Kidney epithelial cell (primary cell): Measurements from ENCODE around the gene KIF6. TPM values are rescaled to one million over a fixed set of nuclear protein-coding genes. Genes with fewer than 3 reads are reported as not detected.
"Not testable (repeated sequence)": the region's sequence is repeated elsewhere in the genome, so short reads cannot be mapped to it uniquely, and the experiment has no call there.

Experiments
- DNase-seq: peaks from one replicate; pipeline ENCODE4 v3.0.0-alpha.2; 2010; ENCODE audit warnings: low read depth
- H3K27me3 ChIP-seq: 2 replicates; pipeline ENCODE4 v1.6.0; 2011; ENCODE audit warnings: low read length; ENCODE audit not compliant: control insufficient read depth, insufficient read depth
- H3K36me3 ChIP-seq: 2 replicates; pipeline ENCODE4 v1.5.1; 2011; ENCODE audit warnings: low read length; ENCODE audit not compliant: control insufficient read depth, insufficient read depth
- H3K4me3 ChIP-seq: 2 replicates; pipeline ENCODE4 v1.5.1; 2011; ENCODE audit warnings: low read depth, mild to moderate bottlenecking, control low read depth, low read length
- CTCF ChIP-seq: IDR thresholded peaks from 2 replicates; pipeline ENCODE4 v1.5.1; 2011; ENCODE audit warnings: mild to moderate bottlenecking, moderate library complexity, low read length, control low read depth, inconsistent platforms; ENCODE audit not compliant: insufficient read depth, poor library complexity, severe bottlenecking
- total RNA-seq: library from RNA; depleted of rRNA; stranded (reverse); fragments of >200 nt; gene quantifications from 2 replicates; pipeline ENCODE4 v1.2.3, GENCODE V29; 2015

Gene KIF6
- total RNA-seq, 1 donor from 2014 or later = 0.33 TPM

- no peak for DNase-seq
- H3K27me3 ChIP-seq = no peaks in the 10 kb centered on the region
- no peaks in the 10 kb centered on the region for H3K36me3 ChIP-seq
- no peak overlapping the region for H3K4me3 ChIP-seq
- no peak for TF ChIP-seq CTCF
Observed at GRCh38 chr6:39729945-39730344, 4.7 kb upstream of the KIF6 start.

- TF ChIP-seq CTCF = no peak
- Histone ChIP-seq H3K4me3 (peak overlapping the region; percentile 84), H3K27me3 (no peaks in the 10 kb centered on the region), H3K36me3 (no peaks in the 10 kb centered on the region)
- DNase-seq = no peak
Observed at GRCh38 chr6:39725632-39725997, 407 bp upstream of the KIF6 start.

- DNase-seq, H3K36me3 ChIP-seq, H3K27me3 ChIP-seq, H3K4me3 ChIP-seq: not testable (repeated sequence)
Observed at GRCh38 chr6:39723350-39723749, 1.9 kb downstream of the KIF6 start.

GRCh38 chr6:39714802-39715201 lies 10.4 kb downstream of the KIF6 start:
- DNase-seq = no peak
- Histone ChIP-seq H3K36me3 (no peaks in the 10 kb centered on the region), H3K27me3 (no peaks in the 10 kb centered on the region), H3K4me3 (no peak overlapping the region)
- TF ChIP-seq CTCF = no peak

- Histone ChIP-seq H3K4me3 (no peak overlapping the region), H3K36me3 (no peaks in the 10 kb centered on the region), H3K27me3 (no peaks in the 10 kb centered on the region)
- no peak for DNase-seq
- TF ChIP-seq CTCF = no peak
Observed at GRCh38 chr6:39707962-39708683, 17.1 kb downstream of the KIF6 start.

GRCh38 chr6:39706819-39707335 lies 18.3 kb downstream of the KIF6 start:
- no peaks in the 10 kb centered on the region for H3K27me3 ChIP-seq
- H3K4me3 ChIP-seq = no peak overlapping the region
- H3K36me3 ChIP-seq = no peaks in the 10 kb centered on the region
- no peak for TF ChIP-seq CTCF
- no peak for DNase-seq
